Measurements from ENCODE around the gene SCEL.

Gene SCEL

DNA sequence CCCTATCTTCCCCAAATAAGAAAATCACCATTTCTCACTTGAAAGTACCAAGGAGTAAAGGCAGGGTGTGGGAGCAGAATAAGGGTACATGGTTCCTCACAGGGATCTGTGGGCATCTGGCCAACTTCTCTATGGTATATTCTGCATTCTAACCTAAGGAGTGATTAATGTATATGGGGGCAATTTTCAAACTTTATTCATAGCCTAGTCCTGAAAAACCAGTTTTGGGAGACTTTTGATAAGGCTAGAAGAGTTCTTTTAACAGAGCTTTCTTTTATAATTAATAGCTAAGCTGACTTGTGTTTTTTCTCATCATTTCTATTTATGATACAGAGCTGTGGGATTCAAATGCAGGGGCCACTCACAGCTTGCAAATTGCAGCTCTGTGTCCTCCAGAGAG is 852 bp downstream of the SCEL start:
- TF ChIP-seq, protein P1, sequence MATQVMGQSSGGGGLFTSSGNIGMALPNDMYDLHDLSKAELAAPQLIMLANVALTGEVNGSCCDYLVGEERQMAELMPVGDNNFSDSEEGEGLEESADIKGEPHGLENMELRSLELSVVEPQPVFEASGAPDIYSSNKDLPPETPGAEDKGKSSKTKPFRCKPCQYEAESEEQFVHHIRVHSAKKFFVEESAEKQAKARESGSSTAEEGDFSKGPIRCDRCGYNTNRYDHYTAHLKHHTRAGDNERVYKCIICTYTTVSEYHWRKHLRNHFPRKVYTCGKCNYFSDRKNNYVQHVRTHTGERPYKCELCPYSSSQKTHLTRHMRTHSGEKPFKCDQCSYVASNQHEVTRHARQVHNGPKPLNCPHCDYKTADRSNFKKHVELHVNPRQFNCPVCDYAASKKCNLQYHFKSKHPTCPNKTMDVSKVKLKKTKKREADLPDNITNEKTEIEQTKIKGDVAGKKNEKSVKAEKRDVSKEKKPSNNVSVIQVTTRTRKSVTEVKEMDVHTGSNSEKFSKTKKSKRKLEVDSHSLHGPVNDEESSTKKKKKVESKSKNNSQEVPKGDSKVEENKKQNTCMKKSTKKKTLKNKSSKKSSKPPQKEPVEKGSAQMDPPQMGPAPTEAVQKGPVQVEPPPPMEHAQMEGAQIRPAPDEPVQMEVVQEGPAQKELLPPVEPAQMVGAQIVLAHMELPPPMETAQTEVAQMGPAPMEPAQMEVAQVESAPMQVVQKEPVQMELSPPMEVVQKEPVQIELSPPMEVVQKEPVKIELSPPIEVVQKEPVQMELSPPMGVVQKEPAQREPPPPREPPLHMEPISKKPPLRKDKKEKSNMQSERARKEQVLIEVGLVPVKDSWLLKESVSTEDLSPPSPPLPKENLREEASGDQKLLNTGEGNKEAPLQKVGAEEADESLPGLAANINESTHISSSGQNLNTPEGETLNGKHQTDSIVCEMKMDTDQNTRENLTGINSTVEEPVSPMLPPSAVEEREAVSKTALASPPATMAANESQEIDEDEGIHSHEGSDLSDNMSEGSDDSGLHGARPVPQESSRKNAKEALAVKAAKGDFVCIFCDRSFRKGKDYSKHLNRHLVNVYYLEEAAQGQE (IDR thresholded peaks at IDR 0.05; ENCODE audit: insufficient replicate concordance, low read depth), result no peak
- TF ChIP-seq POLR2AphosphoS5 (IDR thresholded peaks at IDR 0.05; ENCODE audit: low read depth) (no peak), SPI1 (IDR thresholded peaks at IDR 0.05; ENCODE audit: borderline replicate concordance, low read depth) (no peak), CTCF (IDR thresholded peaks at IDR 0.05; ENCODE audit: insufficient read depth, low read length) (no peak), GABPA (IDR thresholded peaks at IDR 0.05; ENCODE audit: low read depth) (no peak)
- Histone ChIP-seq H3K27ac (replicated peaks) (no peak overlapping the region), H3K27me3 (ENCODE audit: insufficient read depth, poor library complexity, severe bottlenecking) (peaks cover 6% of the 10 kb centered on the region), H3K4me3 (replicated peaks; ENCODE audit: insufficient read depth, low read length) (no peak overlapping the region)
- DNase-seq (ENCODE audit: low read depth in 1 of 2, low spot score in 1 of 2), result no peak

GRCh38 chr13:77537289-77537919 is 1.9 kb downstream of the SCEL start:
- no peak for DNase-seq (ENCODE audit: low read depth in 1 of 2, low spot score in 1 of 2)
- Histone ChIP-seq H3K27ac (replicated peaks) (no peak overlapping the region), H3K4me3 (replicated peaks; ENCODE audit: insufficient read depth, low read length) (no peak overlapping the region), H3K27me3 (ENCODE audit: insufficient read depth, poor library complexity, severe bottlenecking) (peaks cover 6% of the 10 kb centered on the region)
- no peak for TF ChIP-seq SPI1 (IDR thresholded peaks at IDR 0.05; ENCODE audit: borderline replicate concordance, low read depth)
- no peak for TF ChIP-seq CTCF (IDR thresholded peaks at IDR 0.05; ENCODE audit: insufficient read depth, low read length)
- TF ChIP-seq GABPA (IDR thresholded peaks at IDR 0.05; ENCODE audit: low read depth), result no peak
- TF ChIP-seq POLR2AphosphoS5 (IDR thresholded peaks at IDR 0.05; ENCODE audit: low read depth), result no peak
- TF ChIP-seq, protein P1 (IDR thresholded peaks at IDR 0.05; ENCODE audit: insufficient replicate concordance, low read depth), result no peak

DNA sequence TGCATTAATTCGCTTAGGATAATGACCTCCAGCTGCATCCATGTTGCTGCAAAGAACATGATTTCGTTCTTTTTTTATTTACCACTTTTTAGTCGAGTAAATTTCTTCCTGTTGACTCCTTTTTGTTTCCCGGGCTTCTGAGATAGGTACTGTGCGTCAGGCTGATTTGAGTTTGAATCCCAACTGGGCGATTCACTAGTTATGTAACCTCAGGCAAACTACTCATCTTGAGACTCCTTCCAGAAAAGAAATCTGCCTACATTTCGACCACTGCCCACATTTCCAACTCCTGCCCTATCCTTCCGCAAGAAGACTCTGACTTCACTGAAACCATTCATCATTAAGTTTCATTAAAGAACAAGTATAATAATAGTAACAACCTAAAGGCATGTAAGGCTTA is 8.2 kb downstream of the SCEL start:
- no peak overlapping the region for H3K4me3 ChIP-seq (replicated peaks; ENCODE audit: insufficient read depth, low read length)
- no peaks in the 10 kb centered on the region for H3K27me3 ChIP-seq (ENCODE audit: insufficient read depth, poor library complexity, severe bottlenecking)
- DNase-seq (ENCODE audit: low read depth in 1 of 2, low spot score in 1 of 2), result no peak
- TF ChIP-seq CTCF (IDR thresholded peaks at IDR 0.05; ENCODE audit: insufficient read depth, low read length), result no peak
- TF ChIP-seq, protein P1 (IDR thresholded peaks at IDR 0.05; ENCODE audit: insufficient replicate concordance, low read depth), result no peak
- no peak for TF ChIP-seq POLR2AphosphoS5 (IDR thresholded peaks at IDR 0.05; ENCODE audit: low read depth)
- TF ChIP-seq SPI1 (IDR thresholded peaks at IDR 0.05; ENCODE audit: borderline replicate concordance, low read depth), result no peak
- no peak for TF ChIP-seq GABPA (IDR thresholded peaks at IDR 0.05; ENCODE audit: low read depth)
- no peak overlapping the region for H3K27ac ChIP-seq (replicated peaks)
